LNCAP (cell line): ENCODE measurements around the gene FATE1.
A peak's percentile ranks its signal among the peaks of the same experiment; 100 is the strongest.

Experiments used
- TF ChIP-seq, protein P1 (sequence below): fragments of 450-650 bp; IDR thresholded peaks from 2 replicates; pipeline ENCODE4 v1.5.1; 2017; ENCODE audit warnings: mild to moderate bottlenecking

FATE1 gene, protein sequence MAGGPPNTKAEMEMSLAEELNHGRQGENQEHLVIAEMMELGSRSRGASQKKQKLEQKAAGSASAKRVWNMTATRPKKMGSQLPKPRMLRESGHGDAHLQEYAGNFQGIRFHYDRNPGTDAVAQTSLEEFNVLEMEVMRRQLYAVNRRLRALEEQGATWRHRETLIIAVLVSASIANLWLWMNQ

DNA sequence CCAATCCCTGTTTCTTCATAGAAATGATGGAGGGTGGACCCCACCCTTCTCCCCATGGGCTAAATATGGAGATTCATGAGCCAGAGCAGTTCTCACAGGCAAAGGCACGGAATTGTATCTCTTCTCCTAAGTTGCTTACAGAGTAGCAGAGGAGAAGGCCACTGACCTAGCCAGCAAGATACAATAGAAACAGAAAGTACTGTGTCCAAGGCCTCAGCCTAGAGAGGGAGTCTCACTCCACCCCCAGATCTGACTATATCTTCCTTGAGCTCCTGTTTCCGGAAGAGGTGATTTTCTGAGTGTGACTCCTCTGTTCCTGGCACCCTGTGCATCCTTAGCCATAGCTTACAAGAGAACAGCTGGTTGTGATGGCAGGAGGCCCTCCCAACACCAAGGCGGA is at the start of gene FATE1:
Gene FATE1, plus strand, starts transcription at position 284 of the 400 bp plus-strand sequence. Its CDS starts 85 bp downstream, at position 369.
- TF ChIP-seq, protein P1, sequence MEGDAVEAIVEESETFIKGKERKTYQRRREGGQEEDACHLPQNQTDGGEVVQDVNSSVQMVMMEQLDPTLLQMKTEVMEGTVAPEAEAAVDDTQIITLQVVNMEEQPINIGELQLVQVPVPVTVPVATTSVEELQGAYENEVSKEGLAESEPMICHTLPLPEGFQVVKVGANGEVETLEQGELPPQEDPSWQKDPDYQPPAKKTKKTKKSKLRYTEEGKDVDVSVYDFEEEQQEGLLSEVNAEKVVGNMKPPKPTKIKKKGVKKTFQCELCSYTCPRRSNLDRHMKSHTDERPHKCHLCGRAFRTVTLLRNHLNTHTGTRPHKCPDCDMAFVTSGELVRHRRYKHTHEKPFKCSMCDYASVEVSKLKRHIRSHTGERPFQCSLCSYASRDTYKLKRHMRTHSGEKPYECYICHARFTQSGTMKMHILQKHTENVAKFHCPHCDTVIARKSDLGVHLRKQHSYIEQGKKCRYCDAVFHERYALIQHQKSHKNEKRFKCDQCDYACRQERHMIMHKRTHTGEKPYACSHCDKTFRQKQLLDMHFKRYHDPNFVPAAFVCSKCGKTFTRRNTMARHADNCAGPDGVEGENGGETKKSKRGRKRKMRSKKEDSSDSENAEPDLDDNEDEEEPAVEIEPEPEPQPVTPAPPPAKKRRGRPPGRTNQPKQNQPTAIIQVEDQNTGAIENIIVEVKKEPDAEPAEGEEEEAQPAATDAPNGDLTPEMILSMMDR, result no peak

- TF ChIP-seq, protein P1, result no peak
Measured at GRCh38 chrX:151675121-151675746, 40.6 kb upstream of the FATE1 start.

GRCh38 chrX:151676196-151676595 is 39.6 kb upstream of the FATE1 start:
- TF ChIP-seq, protein P1, result no peak

DNA sequence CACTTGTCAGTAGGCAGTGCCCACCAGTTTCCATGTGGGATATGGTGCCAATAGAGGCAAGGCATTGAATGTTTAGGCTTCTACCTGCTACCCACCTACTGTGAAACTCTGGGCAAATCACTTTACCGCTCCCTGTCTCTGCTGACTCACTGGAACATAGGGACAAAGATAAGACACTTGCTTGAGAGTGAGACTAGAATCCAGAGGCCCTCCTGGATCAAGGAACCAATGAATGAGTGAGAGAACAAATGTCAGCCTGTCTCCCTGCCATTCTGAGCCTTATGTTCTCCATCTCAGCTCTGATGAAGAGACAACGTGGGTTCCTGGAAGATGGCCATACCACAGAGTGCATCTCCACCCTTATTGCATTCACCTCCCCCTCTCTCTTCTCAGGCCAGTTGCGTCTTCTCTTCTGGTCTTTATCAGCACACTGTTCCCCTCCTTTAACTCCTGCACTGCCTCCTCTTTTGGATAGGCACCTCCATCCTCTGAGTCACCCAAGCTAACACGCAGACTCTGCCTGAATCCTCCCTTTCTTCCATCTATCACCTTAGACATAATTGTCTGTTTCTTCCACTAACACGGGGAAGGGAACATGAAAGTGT is 35.9 kb upstream of the FATE1 start:
- TF ChIP-seq, protein P1, result no peak

GRCh38 chrX:151680805-151681204 is 35.0 kb upstream of the FATE1 start:
- TF ChIP-seq, protein P1, result peak; percentile 61

GRCh38 chrX:151687635-151688034 is 28.2 kb upstream of the FATE1 start:
- TF ChIP-seq, protein P1, result no peak

DNA sequence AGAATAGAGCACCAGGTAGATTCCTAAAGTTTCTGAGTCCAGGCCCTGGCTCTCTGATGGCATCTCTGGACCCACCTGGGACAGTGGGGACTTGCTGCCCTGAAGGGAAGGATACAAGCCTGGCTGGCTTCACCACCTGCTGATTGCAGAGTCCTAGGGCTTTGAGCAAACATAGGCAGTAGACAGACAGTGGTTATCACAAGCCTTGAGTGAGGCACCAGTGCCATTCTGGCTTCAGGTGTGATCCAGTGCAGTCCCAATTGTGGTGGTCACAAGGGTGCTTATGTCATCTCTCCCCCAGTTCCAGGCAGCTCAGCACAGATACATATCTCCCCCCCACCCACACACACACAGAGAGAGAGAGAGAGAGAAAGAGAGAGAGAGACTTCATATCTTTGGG is 27.1 kb upstream of the FATE1 start:
- TF ChIP-seq, protein P1, result no peak
